Kidney (tissue), 14 donors: ENCODE measurements around the gene TMEM273. TPM values are rescaled to one million over a fixed set of nuclear protein-coding genes. Genes with fewer than 3 reads are reported as not detected.

Source experiments
- DNase-seq, 5 donors: peaks; one replicate each; pipeline ENCODE4 v3.0.0-alpha.2; 2013 to 2020
- FAIRE-seq: peaks from 2 replicates; lab custom pipeline; 2012; peaks lifted over from hg19 to GRCh38; lab: Jason Lieb, UNC
- H3K27ac ChIP-seq, 2 donors: one replicate each; pipeline ENCODE4 v1.7.0; 2013; ENCODE audit warnings: low read depth in 2 of 2, low read length in 2 of 2, inconsistent platforms in 1 of 2
- H3K27me3 ChIP-seq: one replicate; pipeline ENCODE4 v1.7.1; 2013; ENCODE audit warnings: low read length, inconsistent platforms; ENCODE audit not compliant: control insufficient read depth, insufficient read depth
- H3K36me3 ChIP-seq, 3 donors: one replicate each; pipeline versions ENCODE4 v1.7.0 to v1.7.1; 2013; ENCODE audit warnings: low read length in 3 of 3, control low read depth in 1 of 3, inconsistent platforms in 1 of 3; ENCODE audit not compliant: insufficient read depth in 3 of 3, control insufficient read depth in 2 of 3
- H3K4me1 ChIP-seq, 3 donors: one replicate each; pipeline versions ENCODE4 v1.7.0 to v1.7.1; 2013; ENCODE audit warnings: low read length in 3 of 3, inconsistent platforms in 1 of 3, low read depth in 1 of 3; ENCODE audit not compliant: control insufficient read depth in 2 of 3, insufficient read depth in 2 of 3
- H3K4me3 ChIP-seq, 3 donors: one replicate each; pipeline versions ENCODE4 v1.7.0 to v1.8.1; 2013; ENCODE audit warnings: low read length in 3 of 3, control low read depth in 1 of 3, inconsistent platforms in 1 of 3
- H3K9ac ChIP-seq, 3 donors: one replicate each; pipeline versions ENCODE4 v1.7.0 to v1.7.1; 2013; ENCODE audit warnings: low read length in 3 of 3, control low read depth in 1 of 3, inconsistent platforms in 1 of 3
- H3K9me3 ChIP-seq, 3 donors: one replicate each; pipeline versions ENCODE4 v1.7.0 to v1.7.1; 2013; ENCODE audit warnings: low read length in 3 of 3, control low read depth in 1 of 3, inconsistent platforms in 1 of 3; ENCODE audit not compliant: control insufficient read depth in 2 of 3, insufficient read depth in 1 of 3
- CTCF ChIP-seq: IDR thresholded peaks from 3 replicates; pipeline ENCODE4 v1.5.1; 2012; ENCODE audit warnings: mild to moderate bottlenecking, moderate library complexity, borderline replicate concordance; ENCODE audit not compliant: insufficient read depth; ENCODE audit errors: extremely low read depth
- intact Hi-C: fragments of 100-400 bp; cut with DNase I; formaldehyde crosslinking; loops from one replicate; pipeline ENCODE4 v1.11.1; 2022
- polyA plus RNA-seq: library from polyadenylated mRNA; stranded (reverse); fragments of 350-450 nt; fragmentation: Illumina TruSeq; extraction: RNeasy Lipid Tissue Mini Kit (QIAGEN cat#74804); gene quantifications from one replicate; pipeline ENCODE4 v1.2.3, GENCODE V29; 2014; ENCODE audit warnings: low read depth, low replicate concordance; ENCODE audit not compliant: insufficient read depth
- total RNA-seq: library from RNA; stranded (reverse); fragmentation: NEBNext Ultra II Directional; extraction: Animal tissue kit (Norgen Biotek cat#: 25700); gene quantifications from one replicate; pipeline ENCODE4 v1.2.1, GENCODE V29; 2021
- donor health status: control.
- donor health status: control.
- donor health status: control.
- donor health status: control.
- donor health status: control.
- donor health status: DM: yes; HTN: yes; CAD: no.
- donor health status: Normal renal cell carcinoma (clear cell type).

The TMEM273 gene
- total and polyA plus RNA-seq, 2 donors from 2014 or later, result 3.2 to 16.8 TPM

GRCh38 chr10:49205206-49205605, 17.0 kb upstream of the TMEM273 start:
- Histone ChIP-seq H3K4me3 (no peak overlapping the region), H3K27me3 (no peaks in the 10 kb centered on the region), H3K27ac (no peak overlapping the region), H3K4me1 (no peaks in the 10 kb centered on the region), H3K9me3 (no peaks in the 10 kb centered on the region), H3K9ac (no peak overlapping the region), H3K36me3 (no peaks in the 10 kb centered on the region)
- intact Hi-C loops, result no loop called here
- DNase-seq, result no peak
- no peak for TF ChIP-seq CTCF
- FAIRE-seq, result no peak

GRCh38 chr10:49204119-49204518, 15.9 kb upstream of the TMEM273 start:
- H3K9me3 ChIP-seq, result no peaks in the 10 kb centered on the region
- FAIRE-seq, result no peak
- no peak for DNase-seq
- no peak overlapping the region for H3K4me3 ChIP-seq
- H3K27ac ChIP-seq, result no peak overlapping the region
- no peak overlapping the region for H3K9ac ChIP-seq
- no peaks in the 10 kb centered on the region for H3K4me1 ChIP-seq
- no peaks in the 10 kb centered on the region for H3K36me3 ChIP-seq
- no peaks in the 10 kb centered on the region for H3K27me3 ChIP-seq
- TF ChIP-seq CTCF, result no peak
- intact Hi-C loops, result no loop called here

- Histone ChIP-seq H3K27ac (no peak overlapping the region), H3K4me3 (no peak overlapping the region), H3K9me3 (no peaks in the 10 kb centered on the region), H3K9ac (no peak overlapping the region), H3K36me3 (no peaks in the 10 kb centered on the region), H3K27me3 (no peaks in the 10 kb centered on the region), H3K4me1 (no peaks in the 10 kb centered on the region)
- FAIRE-seq (no peak), DNase-seq (no peak)
- intact Hi-C loops, result no loop called here
- TF ChIP-seq CTCF, result no peak
Observed at GRCh38 chr10:49202266-49202665, 14.1 kb upstream of the TMEM273 start.

GRCh38 chr10:49200854-49201253, 12.7 kb upstream of the TMEM273 start:
- Histone ChIP-seq H3K36me3 (no peaks in the 10 kb centered on the region), H3K9ac (no peak overlapping the region), H3K4me3 (no peak overlapping the region), H3K27me3 (no peaks in the 10 kb centered on the region), H3K9me3 (no peaks in the 10 kb centered on the region), H3K27ac (no peak overlapping the region), H3K4me1 (no peaks in the 10 kb centered on the region)
- DNase-seq (no peak), FAIRE-seq (no peak)
- TF ChIP-seq CTCF, result no peak
- intact Hi-C loops, result no loop called here
